ENCODE data around the gene MGMT.

GRCh38 chr10:129481641-129482040 lies 14.6 kb downstream of the MGMT start:
- no peak for TF ChIP-seq CTCF (conservative IDR thresholded peaks at IDR 0.05)
- no peak for TF ChIP-seq EZH2 (IDR thresholded peaks at IDR 0.05; ENCODE audit: low read depth)

All from PC-9 (cell line).